HG02588 (cell line): ENCODE data around the gene ARHGAP29.
"Not testable (repeated sequence)": the region's sequence is repeated elsewhere in the genome, so short reads cannot be mapped to it uniquely, and the experiment has no call there.

Experiments used
- ATAC-seq: cut with Tn5 transposase; IDR thresholded peaks from one replicate; pipeline ENCODE4 v1.9.1; 2021; ENCODE audit warnings: mild to moderate bottlenecking, moderate library complexity; ENCODE audit not compliant: unreplicated experiment

The ARHGAP29 gene

GRCh38 chr1:94183197-94183815 lies 54.1 kb downstream of the ARHGAP29 start:
- no peak for ATAC-seq

- ATAC-seq: no peak
Observed at GRCh38 chr1:94182191-94182590, 55.2 kb downstream of the ARHGAP29 start.

GRCh38 chr1:94180650-94181049 lies 56.7 kb downstream of the ARHGAP29 start:
- ATAC-seq: no peak

DNA sequence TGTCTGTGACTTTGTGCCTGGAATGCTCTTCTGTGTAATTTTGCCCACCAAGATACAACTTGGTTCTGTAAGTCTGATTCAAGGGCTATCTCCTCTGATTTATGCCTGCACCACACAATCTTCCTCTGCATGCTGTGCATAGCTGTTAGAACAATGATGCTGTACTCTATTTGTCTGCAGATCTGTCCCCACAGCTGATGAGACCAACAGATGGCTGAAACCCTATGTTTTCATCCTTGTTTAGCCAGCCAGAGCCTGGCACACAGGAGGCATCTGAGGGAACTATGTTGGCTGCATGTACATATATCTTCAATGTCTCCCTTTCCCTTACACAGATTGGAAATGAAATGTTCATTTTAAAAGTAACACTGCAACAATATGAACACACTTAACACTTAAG lies 58.5 kb downstream of the ARHGAP29 start:
- ATAC-seq: no peak

DNA sequence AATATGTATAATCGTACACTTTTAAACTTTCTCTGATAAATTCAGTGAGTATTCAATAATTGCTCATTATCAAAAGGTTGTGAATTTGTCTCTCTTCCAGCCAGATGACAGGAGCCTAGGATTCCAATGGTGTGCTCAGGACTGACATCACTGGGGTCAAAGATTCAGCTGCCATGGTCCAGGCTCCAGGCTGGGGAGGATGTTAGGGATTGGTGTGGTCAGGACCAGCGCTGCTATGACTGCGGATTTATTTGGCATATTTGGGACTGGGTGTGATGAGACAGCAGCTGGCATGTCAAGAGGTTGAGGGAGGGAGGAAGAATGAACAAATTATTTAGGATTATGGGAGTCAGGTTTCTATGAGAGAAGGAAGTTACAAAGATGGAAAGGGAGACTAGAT lies 68.3 kb downstream of the ARHGAP29 start:
- ATAC-seq: no peak

- no peak for ATAC-seq
Observed at GRCh38 chr1:94165843-94166242, 71.5 kb downstream of the ARHGAP29 start.

- ATAC-seq: not testable (repeated sequence)
Observed at GRCh38 chr1:94164885-94165284, 72.5 kb downstream of the ARHGAP29 start.

GRCh38 chr1:94164121-94164520 lies 73.3 kb downstream of the ARHGAP29 start:
- not testable (repeated sequence) for ATAC-seq

GRCh38 chr1:94163249-94163648 lies 74.1 kb downstream of the ARHGAP29 start:
- ATAC-seq: not testable (repeated sequence)

DNA sequence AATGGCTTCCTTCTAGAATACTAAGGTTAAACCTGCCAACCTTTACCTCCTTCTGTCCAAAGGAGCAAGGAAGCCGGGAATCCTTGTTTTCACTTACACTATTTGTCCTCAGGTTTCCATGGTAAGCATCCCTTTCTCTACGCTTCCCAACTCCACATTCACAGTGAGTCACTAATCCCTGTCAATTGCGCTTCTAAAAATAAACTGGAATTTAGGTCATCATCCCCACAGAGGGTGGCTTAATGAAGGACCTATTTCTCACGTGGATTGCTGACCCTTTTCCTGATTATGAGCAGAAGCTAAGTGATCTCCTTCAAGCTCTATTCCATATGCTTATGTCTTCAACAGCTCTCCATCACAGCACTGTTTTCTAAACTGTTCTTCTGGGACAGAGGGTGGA lies 76.6 kb downstream of the ARHGAP29 start:
- no peak for ATAC-seq

DNA sequence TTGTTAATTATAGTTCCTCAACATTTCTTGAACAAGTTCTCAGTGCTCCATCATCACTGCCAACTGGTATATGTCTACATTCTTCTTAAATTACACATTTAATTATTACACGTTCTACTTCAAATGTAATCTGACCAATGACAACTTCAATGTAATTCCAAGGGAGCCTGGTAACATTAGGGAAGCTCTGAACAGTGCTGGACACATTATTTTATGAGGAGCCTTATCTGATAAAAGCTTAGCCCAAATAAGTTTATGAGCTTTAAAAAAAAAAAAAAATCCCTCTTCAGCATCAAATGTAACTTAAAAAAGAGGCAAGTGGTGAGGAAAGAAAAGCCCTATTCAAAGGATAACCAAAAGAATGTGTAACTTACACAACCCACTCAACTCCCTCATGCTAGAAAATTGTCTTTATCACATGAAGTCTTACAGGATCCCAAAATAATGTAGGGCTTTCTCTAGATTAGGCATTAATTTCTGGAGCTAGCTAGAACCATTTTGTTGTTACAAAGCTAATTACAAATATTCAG lies 81.2 kb downstream of the ARHGAP29 start:
- ATAC-seq: no peak

DNA sequence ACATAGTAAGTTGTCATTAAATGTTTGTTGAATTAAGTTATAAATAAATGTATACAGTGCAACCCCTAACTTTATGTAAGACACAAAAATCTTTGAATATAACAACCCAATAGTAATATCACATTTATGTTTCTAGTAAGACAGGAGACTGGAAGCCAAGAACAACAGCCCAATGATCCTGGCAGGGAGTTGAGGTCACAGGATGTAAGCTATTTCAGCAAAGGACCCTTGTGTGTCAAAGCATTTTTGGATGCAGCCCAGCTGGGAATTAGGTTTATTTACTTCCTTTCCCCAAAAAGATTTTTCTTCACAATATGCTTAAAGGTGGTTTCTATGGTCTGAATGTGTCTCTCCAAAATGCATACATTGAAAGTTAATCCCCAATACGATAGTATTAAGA lies 82.4 kb downstream of the ARHGAP29 start:
- ATAC-seq: no peak

DNA sequence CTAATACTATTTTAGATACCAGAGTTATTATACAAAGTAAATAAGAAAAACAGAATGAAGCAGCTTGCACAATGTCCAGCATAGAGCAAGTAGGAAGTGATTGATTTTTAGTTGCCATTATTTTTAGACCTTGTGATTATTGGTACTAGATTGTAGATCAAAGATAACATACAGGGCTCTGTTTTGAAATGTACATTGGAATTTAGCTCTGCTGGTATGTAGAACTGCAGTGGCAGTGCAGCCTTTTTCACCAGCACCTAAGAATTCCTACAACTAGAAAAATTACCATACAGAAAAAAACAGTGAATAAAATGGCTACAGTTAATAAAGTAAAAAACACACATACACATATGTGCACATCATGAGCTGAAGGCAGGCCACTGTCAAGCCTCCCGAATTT lies 84.3 kb downstream of the ARHGAP29 start:
- ATAC-seq: no peak

DNA sequence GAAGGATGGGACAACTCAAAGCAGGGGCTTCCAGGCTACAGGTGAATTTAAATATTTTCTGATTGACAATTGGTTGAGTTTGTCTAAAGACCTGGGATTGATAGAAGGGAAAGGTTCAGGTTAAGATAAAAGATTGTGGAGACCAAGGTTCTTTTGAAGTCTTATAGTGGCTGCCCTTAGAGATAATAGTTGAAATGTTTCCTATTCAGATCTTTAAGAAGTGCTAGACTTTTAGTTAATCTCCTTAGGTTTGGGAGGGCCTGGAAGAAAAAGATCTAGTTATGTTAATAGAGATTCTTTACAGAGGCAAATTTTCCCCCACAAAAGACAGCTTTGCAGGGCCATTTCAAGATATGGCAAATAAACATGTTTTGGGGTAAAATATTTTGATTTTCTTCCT lies 88.2 kb downstream of the ARHGAP29 start:
- not testable (repeated sequence) for ATAC-seq

DNA sequence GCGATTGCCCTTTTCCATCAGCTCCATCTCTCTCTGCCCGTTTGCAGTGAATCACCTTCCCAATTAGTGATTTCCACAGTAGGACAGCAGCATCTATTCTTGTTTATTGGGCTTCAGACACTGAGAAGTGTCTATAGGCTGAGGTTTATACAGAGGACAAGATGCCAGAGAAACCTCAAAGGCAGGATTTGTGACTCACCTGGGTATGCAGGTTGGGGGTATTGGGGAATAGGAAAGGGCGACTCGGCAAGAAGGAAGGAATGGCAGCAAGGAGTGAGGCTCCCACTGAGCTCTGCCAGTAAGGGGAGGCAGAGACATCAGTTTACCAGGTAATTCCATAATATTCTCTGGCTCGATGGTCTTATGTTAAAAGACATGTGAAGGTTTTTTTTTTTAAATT lies 91.1 kb downstream of the ARHGAP29 start:
- ATAC-seq: no peak

DNA sequence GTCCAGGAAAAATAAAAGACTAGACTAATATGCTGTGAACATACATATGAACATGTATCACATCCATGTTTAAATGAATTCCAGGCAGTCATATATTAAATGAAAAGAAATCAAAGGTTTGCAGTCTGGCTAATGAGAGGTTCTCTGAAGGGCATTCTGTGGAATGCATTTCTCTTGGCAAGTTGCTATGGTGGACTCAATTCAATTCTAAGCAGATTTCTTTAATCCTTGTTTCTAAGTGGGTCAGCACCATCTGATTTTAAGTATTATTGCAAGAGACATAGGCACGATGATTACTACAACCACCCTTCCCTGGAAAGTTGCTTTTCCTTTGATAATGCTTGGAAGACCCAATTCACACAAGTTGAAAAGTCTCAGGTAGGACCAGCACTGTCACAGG lies 92.5 kb downstream of the ARHGAP29 start:
- no peak for ATAC-seq

DNA sequence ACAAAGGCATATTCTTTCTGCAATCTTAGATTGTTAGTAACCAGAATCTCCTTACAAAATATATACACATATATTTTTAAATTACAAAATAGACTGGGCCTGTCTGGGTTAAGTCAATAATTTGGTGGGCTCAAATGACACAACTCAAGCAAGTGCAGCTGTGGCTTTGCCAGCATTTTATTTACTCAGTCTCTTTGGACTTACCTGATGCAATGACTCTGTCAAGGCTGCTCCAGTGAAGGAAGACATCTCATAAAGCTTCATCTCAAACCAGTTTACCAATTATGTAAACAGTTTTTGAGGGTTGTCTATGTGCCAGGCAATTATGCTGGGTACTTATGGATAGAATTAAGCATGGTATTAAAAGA lies 93.6 kb downstream of the ARHGAP29 start:
- ATAC-seq: no peak

- no peak for ATAC-seq
Observed at GRCh38 chr1:94143173-94143808, 94.1 kb downstream of the ARHGAP29 start.

- no peak for ATAC-seq
Observed at GRCh38 chr1:94142583-94142982, 94.8 kb downstream of the ARHGAP29 start.

DNA sequence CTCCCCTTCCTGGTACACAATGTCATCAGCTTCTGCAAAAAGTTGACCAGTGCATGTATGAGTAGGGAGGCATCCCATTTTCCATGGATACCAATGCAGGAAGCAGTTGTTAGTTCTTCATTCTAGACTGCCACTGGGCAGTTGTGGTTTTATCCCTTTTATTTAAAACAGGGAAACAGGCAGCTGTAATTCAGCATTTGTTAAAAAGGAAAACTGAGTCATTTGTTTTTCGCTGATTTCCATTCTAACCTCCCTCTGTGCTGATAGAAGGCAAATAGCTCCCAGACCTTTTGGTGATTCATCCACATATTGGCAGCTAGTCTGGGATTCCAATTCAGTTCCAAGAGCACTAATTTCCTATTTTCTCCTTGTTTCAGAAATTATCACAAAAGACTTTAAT lies 95.4 kb downstream of the ARHGAP29 start:
- no peak for ATAC-seq

DNA sequence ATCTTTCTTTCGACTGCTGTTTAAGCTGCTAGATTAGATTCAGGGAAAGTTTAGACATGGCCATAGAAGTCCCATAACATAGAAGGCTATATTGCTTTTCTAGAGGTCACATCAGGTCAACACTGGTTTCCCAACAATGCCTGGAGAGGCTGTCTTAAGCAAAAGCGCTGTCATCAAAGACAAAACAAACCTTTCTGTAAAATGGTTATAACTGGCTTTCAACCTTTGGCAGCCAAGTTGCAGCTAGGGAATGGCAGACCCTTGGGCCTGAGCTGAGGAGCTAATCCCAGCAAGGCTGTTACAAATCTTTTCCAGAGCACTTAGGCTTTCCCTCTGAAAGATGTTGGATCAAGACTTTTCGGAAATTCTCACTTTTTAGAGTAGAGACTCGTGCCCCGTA lies 105.3 kb downstream of the ARHGAP29 start:
- no peak for ATAC-seq

DNA sequence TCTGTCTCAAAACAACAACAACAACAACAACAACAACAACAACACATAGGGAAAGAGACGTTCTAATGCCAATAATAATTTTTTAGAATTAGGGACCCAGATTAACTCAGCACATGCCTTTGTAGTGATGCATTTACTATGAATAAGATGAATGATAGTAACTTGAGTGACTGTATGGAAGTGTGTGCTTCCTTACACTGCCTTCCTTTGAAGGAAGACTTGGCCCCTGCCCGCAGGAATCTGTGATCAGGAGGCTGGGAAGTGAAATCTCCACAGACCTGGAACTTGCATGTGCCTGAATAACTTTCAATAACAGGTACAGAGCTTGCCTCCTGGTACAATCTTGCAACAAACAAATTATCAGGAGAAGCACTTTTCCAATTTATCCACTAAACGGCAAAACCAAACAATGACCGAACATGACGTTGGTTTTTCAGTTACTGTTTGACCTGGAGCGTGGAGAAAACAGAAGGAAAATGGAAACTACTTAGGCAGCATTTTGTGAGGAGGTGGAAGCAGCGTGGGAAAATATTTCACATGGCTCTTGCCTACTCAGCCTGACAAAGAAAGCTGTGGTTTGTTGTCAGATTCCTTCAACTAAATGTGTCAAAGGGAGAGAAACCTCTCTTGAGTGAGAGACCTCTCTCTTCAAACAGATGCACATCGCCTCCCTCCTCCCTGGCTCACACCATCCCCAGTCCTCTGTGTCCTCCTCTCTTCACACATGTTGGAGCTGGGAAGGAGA lies 106.4 kb downstream of the ARHGAP29 start:
- ATAC-seq: no peak
